Lower lobe of right lung (tissue), 2 donors: ENCODE measurements around the gene ZC3H7B. TPM values are rescaled to one million over a fixed set of nuclear protein-coding genes. Genes with fewer than 3 reads are reported as not detected.

Source experiments
- ATAC-seq, 2 donors: fragments of 200-7000 bp; cut with Tn5 transposase; one replicate each; pipeline ENCODE4 v1.9.1; 2020 to 2022; ENCODE audit warnings: mild to moderate bottlenecking in 2 of 2, moderate library complexity in 2 of 2
- DNase-seq: peaks from one replicate; pipeline ENCODE4 v3.0.0-alpha.2; 2020
- H3K27ac ChIP-seq: fragments of 200-600 bp; one replicate; pipeline ENCODE4 v1.8.0; 2022
- H3K27me3 ChIP-seq: fragments of 200-600 bp; one replicate; pipeline ENCODE4 v1.8.0; 2022; ENCODE audit warnings: low read depth
- H3K36me3 ChIP-seq: fragments of 200-600 bp; one replicate; pipeline ENCODE4 v1.8.0; 2022; ENCODE audit warnings: mild to moderate bottlenecking
- H3K4me1 ChIP-seq: fragments of 200-600 bp; one replicate; pipeline ENCODE4 v1.8.0; 2022
- H3K4me3 ChIP-seq: fragments of 200-600 bp; one replicate; pipeline ENCODE4 v1.8.0; 2022; ENCODE audit warnings: mild to moderate bottlenecking
- H3K9me3 ChIP-seq: fragments of 200-600 bp; one replicate; pipeline ENCODE4 v1.8.0; 2022
- intact Hi-C: fragments of 100-400 bp; cut with DNase I; formaldehyde crosslinking; loops from one replicate; pipeline ENCODE4 v1.11.0; 2022
- total RNA-seq: library from RNA; stranded (reverse); fragmentation: NEBNext Ultra II Directional; extraction: Animal tissue kit (Norgen Biotek cat#: 25700); gene quantifications from one replicate; pipeline ENCODE4 v1.2.1, GENCODE V29; 2021
- TF ChIP-seq, protein P1 (sequence below): fragments of 200-600 bp; IDR thresholded peaks from one replicate; pipeline ENCODE4 v1.8.0; 2022; ENCODE audit warnings: antibody characterized with exemption, mild to moderate bottlenecking
- donor health status: DM: no; HTN: yes; CAD: no; lungs with severe emphysema.

Gene ZC3H7B
- total RNA-seq, 1 donor from 2014 or later = 63.1 TPM

DNA sequence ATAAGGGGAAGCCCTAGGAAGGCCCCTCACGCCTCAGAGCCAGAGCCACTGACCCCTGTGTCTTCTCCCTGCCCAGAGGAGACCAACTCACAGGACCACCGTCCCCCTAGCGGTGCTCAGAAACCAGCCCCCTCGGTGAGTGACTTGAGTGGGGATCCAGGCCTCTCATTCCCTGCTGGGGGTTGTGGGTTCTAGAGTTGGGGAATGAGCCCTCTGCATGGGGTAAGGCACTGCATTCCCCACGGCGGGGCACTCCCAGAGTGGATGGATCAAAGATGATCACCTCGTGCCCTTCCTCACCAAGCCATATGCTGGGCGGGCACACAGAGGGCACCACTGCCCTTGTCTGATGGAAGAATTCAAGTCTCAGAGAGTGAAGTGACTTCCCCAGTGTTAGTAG, 39.7 kb downstream of the ZC3H7B start:
- intact Hi-C loops = no loop called here
- Histone ChIP-seq H3K4me3 (no peak overlapping the region), H3K36me3 (peaks cover 82% of the 10 kb centered on the region), H3K9me3 (no peaks in the 10 kb centered on the region), H3K4me1 (no peaks in the 10 kb centered on the region), H3K27me3 (no peaks in the 10 kb centered on the region), H3K27ac (no peak overlapping the region)
- DNase-seq (no peak), ATAC-seq (no peak)
- TF ChIP-seq, protein P1, sequence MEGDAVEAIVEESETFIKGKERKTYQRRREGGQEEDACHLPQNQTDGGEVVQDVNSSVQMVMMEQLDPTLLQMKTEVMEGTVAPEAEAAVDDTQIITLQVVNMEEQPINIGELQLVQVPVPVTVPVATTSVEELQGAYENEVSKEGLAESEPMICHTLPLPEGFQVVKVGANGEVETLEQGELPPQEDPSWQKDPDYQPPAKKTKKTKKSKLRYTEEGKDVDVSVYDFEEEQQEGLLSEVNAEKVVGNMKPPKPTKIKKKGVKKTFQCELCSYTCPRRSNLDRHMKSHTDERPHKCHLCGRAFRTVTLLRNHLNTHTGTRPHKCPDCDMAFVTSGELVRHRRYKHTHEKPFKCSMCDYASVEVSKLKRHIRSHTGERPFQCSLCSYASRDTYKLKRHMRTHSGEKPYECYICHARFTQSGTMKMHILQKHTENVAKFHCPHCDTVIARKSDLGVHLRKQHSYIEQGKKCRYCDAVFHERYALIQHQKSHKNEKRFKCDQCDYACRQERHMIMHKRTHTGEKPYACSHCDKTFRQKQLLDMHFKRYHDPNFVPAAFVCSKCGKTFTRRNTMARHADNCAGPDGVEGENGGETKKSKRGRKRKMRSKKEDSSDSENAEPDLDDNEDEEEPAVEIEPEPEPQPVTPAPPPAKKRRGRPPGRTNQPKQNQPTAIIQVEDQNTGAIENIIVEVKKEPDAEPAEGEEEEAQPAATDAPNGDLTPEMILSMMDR = no peak

DNA sequence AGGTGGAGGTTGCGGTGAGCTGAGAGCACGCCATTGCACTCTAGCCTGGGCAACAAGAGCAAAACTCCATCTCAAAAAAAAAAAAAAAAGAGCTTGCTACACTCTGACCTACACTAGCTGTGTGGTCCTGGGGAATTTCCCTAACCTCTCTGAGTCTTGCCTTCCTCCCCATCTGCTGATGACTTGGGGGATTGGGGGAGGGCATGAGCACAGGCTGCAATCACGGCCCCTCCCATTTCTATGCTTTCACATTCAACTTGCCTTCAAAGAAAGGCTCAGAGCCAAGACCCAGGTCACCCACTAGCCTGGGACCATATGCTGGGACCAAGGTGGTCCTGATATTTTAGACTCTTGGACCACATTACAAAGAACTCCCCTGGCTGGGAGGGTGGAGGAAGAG, 40.7 kb downstream of the ZC3H7B start:
- ATAC-seq (no peak), DNase-seq (no peak)
- TF ChIP-seq, protein P1 = no peak
- intact Hi-C loops = no loop called here
- H3K27ac ChIP-seq = no peak overlapping the region
- H3K36me3 ChIP-seq = peaks cover 86% of the 10 kb centered on the region
- no peaks in the 10 kb centered on the region for H3K27me3 ChIP-seq
- H3K4me3 ChIP-seq = no peak overlapping the region
- H3K4me1 ChIP-seq = no peaks in the 10 kb centered on the region
- H3K9me3 ChIP-seq = no peaks in the 10 kb centered on the region

DNA sequence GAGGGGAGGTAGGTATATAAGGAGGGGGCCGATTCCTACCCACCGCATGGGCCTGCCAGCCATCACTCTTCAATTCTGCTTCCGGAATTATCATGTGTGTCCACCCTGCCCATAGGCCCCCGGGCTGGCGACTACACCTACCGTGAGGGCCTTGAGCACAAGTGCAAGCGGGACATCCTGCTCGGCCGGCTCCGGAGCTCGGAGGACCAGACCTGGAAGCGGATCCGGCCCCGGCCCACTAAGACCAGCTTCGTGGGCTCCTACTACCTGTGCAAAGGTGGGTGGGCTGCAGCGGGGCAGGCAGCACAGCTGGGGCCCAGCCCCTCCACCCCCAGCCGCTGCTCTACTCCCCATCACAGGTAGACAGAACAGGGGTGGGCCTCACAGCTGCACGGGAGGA, 42.0 kb downstream of the ZC3H7B start:
- ATAC-seq (no peak), DNase-seq (no peak)
- Histone ChIP-seq H3K36me3 (peaks cover 97% of the 10 kb centered on the region), H3K4me1 (no peaks in the 10 kb centered on the region), H3K9me3 (no peaks in the 10 kb centered on the region), H3K27ac (no peak overlapping the region), H3K4me3 (no peak overlapping the region), H3K27me3 (no peaks in the 10 kb centered on the region)
- intact Hi-C loops = no loop called here
- TF ChIP-seq, protein P1 = no peak

DNA sequence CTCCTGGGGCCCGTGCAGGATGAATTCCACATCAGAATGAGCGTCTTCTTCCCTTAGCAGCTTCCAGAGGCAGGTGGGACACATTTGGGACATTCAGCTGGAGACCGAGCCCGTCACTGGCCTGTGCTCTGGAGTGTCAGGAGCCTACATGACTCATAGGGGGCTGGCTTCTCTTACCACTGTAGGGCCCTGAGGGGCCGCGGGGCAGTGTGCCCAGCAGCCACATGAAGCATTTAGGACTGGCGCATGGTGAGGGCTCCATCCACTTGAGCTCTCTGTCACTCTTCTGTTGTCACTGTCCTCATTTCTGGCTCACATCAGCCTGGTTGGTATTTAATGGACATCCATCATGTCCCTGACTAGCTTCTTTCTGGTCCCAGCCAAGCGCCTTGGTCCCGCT, 42.4 kb downstream of the ZC3H7B start:
- TF ChIP-seq, protein P1 = no peak
- Histone ChIP-seq H3K9me3 (no peaks in the 10 kb centered on the region), H3K27me3 (no peaks in the 10 kb centered on the region), H3K36me3 (peaks cover 97% of the 10 kb centered on the region), H3K4me3 (no peak overlapping the region), H3K27ac (no peak overlapping the region), H3K4me1 (no peaks in the 10 kb centered on the region)
- DNase-seq = no peak
- intact Hi-C loops = no loop called here
- no peak for ATAC-seq

DNA sequence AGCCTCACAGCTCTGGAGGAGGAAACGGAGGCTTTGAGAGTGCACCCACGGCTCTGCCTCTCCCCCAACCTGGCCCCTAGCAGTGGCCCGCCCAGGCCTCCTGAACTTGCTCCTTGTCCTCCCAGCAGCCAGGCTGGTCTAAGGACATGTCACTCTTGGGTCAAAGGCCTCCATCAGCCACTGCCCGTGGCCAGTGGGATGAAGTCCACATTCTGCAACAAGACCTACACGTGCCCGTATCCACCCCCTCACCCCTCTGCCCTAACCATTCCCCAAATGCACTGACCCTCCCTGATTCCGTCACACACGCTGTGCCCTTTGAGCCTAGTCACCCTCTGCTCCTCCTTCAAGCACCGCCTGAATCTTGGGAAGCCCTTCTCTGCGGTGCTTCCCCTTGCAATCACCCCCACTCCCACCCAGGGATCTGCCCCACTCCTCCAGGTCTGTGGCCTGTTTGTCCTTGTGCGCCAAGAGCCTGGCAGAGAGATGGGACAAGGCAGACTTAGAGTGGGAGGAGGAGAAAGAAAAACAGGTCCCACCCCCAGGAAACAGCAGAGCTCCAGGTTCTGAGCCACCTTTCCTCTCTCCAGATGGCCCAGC, 43.0 kb downstream of the ZC3H7B start:
- Histone ChIP-seq H3K27me3 (no peaks in the 10 kb centered on the region), H3K4me3 (no peak overlapping the region), H3K36me3 (peaks cover 97% of the 10 kb centered on the region), H3K9me3 (no peaks in the 10 kb centered on the region), H3K4me1 (no peaks in the 10 kb centered on the region), H3K27ac (no peak overlapping the region)
- DNase-seq (no peak), ATAC-seq (no peak)
- intact Hi-C loops = no loop called here
- TF ChIP-seq, protein P1 = no peak
